Measurements from ENCODE around the gene CROCC2. TPM values are rescaled to one million over a fixed set of nuclear protein-coding genes. Genes with fewer than 3 reads are reported as not detected.

Gene CROCC2
- total and polyA plus RNA-seq, 2 of the 13 experiments (the other 11 are each of a cell fraction or from before 2014, with no cell fraction given): not detected

DNA sequence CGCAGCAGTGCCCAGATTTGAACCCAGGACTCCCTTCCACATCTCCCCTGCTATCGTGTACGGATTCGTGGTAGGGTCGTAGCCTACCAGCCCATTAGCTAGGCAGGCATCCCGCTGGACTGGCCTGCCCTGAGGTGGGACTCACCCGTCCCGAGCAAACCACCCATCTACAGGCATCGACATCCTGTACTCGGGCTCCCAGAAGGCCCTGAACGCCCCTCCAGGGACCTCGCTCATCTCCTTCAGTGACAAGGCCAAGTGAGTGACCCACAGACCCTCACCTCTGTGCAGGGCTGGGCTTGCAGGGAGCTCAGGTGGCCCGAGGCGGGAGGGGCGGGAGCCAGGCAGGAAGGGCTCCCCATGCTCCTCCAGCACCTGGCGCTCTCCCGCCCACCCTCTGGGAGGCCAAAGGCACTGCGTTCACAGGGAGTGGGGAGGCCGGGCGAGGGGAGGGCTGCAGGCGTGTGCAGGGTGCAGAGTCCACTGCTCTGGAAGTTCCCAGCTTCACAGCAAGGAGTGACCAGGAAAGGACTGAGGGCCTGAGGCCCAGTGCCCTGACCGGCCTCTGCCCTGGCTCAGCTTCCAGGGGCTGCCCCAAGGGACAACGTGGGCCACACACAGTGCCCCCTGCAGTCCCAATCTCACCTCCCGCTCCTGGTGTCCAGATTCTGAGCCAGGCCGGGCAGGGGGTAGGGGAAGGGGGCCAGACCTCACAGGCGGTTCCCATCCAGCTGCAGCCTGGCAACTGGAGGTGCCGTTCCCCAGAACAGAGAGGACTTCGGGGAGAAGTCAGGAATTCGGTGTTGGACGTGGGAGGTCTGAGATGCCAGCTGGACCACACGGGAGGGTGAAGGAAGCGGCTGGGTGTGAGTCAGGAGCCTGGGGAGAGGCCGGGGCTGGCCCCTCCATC lies 32.1 kb upstream of the CROCC2 start (continued):
- TF ChIP-seq XRCC5 (optimal IDR thresholded peaks at IDR 0.05; ENCODE audit: low read length) (peak; percentile 86), ZNF589 (CRISPR knock-in tag; conservative IDR thresholded peaks at IDR 0.05) (0 out of 2 replicates have a peak, but pooled peaks have one; percentile 47), KMT2B (CRISPR knock-in tag; IDR thresholded peaks at IDR 0.05) (0 out of 2 replicates have a peak, but pooled peaks have one; percentile 57), POGZ (CRISPR knock-in tag; IDR thresholded peaks at IDR 0.05) (peak; percentile 88), ZNF24 (IDR thresholded peaks at IDR 0.05) (no peak), ZNF782 (CRISPR knock-in tag; IDR thresholded peaks at IDR 0.05; ENCODE audit: borderline replicate concordance) (no peak; the same call in 1 of the 2 replicates), ELF3 (CRISPR knock-in tag; IDR thresholded peaks at IDR 0.05) (peak; percentile 96), KAT8 (CRISPR knock-in tag; IDR thresholded peaks at IDR 0.05) (peak; percentile 91), NR2F6 (IDR thresholded peaks at IDR 0.05) (peak; percentile 65; the same call in 1 of the 2 replicates), NR2F6 (CRISPR knock-in tag; IDR thresholded peaks at IDR 0.05) (peak; percentile 95), ZNF33B (CRISPR knock-in tag; IDR thresholded peaks at IDR 0.05) (0 out of 2 replicates have a peak, but pooled peaks have one; percentile 48), MAFG (CRISPR knock-in tag; IDR thresholded peaks at IDR 0.05) (no peak), ZFP1 (CRISPR knock-in tag; IDR thresholded peaks at IDR 0.05) (peak; percentile 75; the same call in 1 of the 2 replicates), ZNF547 (CRISPR knock-in tag; IDR thresholded peaks at IDR 0.05) (peak; percentile 96; the same call in 1 of the 2 replicates), BRD4 (CRISPR knock-in tag; IDR thresholded peaks at IDR 0.05) (0 out of 2 replicates have a peak, but pooled peaks have one; percentile 67)
- TF ChIP-seq, protein P1, sequence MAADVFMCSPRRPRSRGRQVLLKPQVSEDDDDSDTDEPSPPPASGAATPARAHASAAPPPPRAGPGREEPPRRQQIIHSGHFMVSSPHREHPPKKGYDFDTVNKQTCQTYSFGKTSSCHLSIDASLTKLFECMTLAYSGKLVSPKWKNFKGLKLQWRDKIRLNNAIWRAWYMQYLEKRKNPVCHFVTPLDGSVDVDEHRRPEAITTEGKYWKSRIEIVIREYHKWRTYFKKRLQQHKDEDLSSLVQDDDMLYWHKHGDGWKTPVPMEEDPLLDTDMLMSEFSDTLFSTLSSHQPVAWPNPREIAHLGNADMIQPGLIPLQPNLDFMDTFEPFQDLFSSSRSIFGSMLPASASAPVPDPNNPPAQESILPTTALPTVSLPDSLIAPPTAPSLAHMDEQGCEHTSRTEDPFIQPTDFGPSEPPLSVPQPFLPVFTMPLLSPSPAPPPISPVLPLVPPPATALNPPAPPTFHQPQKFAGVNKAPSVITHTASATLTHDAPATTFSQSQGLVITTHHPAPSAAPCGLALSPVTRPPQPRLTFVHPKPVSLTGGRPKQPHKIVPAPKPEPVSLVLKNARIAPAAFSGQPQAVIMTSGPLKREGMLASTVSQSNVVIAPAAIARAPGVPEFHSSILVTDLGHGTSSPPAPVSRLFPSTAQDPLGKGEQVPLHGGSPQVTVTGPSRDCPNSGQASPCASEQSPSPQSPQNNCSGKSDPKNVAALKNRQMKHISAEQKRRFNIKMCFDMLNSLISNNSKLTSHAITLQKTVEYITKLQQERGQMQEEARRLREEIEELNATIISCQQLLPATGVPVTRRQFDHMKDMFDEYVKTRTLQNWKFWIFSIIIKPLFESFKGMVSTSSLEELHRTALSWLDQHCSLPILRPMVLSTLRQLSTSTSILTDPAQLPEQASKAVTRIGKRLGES (CRISPR knock-in tag; IDR thresholded peaks at IDR 0.05; ENCODE audit: borderline replicate concordance): no peak
- TF ChIP-seq, protein P2, sequence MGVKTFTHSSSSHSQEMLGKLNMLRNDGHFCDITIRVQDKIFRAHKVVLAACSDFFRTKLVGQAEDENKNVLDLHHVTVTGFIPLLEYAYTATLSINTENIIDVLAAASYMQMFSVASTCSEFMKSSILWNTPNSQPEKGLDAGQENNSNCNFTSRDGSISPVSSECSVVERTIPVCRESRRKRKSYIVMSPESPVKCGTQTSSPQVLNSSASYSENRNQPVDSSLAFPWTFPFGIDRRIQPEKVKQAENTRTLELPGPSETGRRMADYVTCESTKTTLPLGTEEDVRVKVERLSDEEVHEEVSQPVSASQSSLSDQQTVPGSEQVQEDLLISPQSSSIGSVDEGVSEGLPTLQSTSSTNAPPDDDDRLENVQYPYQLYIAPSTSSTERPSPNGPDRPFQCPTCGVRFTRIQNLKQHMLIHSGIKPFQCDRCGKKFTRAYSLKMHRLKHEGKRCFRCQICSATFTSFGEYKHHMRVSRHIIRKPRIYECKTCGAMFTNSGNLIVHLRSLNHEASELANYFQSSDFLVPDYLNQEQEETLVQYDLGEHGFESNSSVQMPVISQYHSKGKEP (CRISPR knock-in tag; IDR thresholded peaks at IDR 0.05): 0 out of 2 replicates have a peak, but pooled peaks have one; percentile 29
- TF ChIP-seq, protein P3, sequence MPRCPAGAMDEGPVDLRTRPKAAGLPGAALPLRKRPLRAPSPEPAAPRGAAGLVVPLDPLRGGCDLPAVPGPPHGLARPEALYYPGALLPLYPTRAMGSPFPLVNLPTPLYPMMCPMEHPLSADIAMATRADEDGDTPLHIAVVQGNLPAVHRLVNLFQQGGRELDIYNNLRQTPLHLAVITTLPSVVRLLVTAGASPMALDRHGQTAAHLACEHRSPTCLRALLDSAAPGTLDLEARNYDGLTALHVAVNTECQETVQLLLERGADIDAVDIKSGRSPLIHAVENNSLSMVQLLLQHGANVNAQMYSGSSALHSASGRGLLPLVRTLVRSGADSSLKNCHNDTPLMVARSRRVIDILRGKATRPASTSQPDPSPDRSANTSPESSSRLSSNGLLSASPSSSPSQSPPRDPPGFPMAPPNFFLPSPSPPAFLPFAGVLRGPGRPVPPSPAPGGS (CRISPR knock-in tag; IDR thresholded peaks at IDR 0.05): peak; percentile 76
- TF ChIP-seq, protein P4, sequence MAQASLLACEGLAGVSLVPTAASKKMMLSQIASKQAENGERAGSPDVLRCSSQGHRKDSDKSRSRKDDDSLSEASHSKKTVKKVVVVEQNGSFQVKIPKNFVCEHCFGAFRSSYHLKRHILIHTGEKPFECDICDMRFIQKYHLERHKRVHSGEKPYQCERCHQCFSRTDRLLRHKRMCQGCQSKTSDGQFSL (CRISPR knock-in tag; IDR thresholded peaks at IDR 0.05): peak; percentile 70; the same call in 1 of the 2 replicates

All from HepG2 (cell line).